GM21360 (cell line): Measurements from ENCODE around the gene PYROXD2.
A peak's percentile ranks its signal among the peaks of the same experiment; 100 is the strongest.

Experiments used
- ATAC-seq: cut with Tn5 transposase; IDR thresholded peaks from one replicate; pipeline ENCODE4 v1.9.1; 2021; ENCODE audit warnings: mild to moderate bottlenecking, moderate library complexity; ENCODE audit not compliant: unreplicated experiment

Gene PYROXD2

GRCh38 chr10:98435178-98435577, 20.2 kb upstream of the PYROXD2 start:
- no peak for ATAC-seq

- no peak for ATAC-seq
Observed at GRCh38 chr10:98433881-98434732, 19.1 kb upstream of the PYROXD2 start.

- ATAC-seq: no peak
Observed at GRCh38 chr10:98433371-98433770, 18.4 kb upstream of the PYROXD2 start.

- ATAC-seq: no peak
Observed at GRCh38 chr10:98432330-98432729, 17.3 kb upstream of the PYROXD2 start.

GRCh38 chr10:98431016-98431415, 16.0 kb upstream of the PYROXD2 start:
- no peak for ATAC-seq

- ATAC-seq: no peak
Observed at GRCh38 chr10:98430427-98430826, 15.4 kb upstream of the PYROXD2 start.

- no peak for ATAC-seq
Observed at GRCh38 chr10:98429320-98430072, 14.5 kb upstream of the PYROXD2 start.

- ATAC-seq: no peak
Observed at GRCh38 chr10:98427011-98427515, 12.1 kb upstream of the PYROXD2 start.

- peak; percentile 43 for ATAC-seq
Observed at GRCh38 chr10:98425511-98426352, 10.8 kb upstream of the PYROXD2 start.

- ATAC-seq: no peak
Observed at GRCh38 chr10:98424295-98425254, 9.6 kb upstream of the PYROXD2 start.

- no peak for ATAC-seq
Observed at GRCh38 chr10:98423691-98424120, 8.7 kb upstream of the PYROXD2 start.

GRCh38 chr10:98422182-98422581, 7.2 kb upstream of the PYROXD2 start:
- no peak for ATAC-seq

- ATAC-seq: no peak
Observed at GRCh38 chr10:98420786-98421185, 5.8 kb upstream of the PYROXD2 start.

- ATAC-seq: no peak
Observed at GRCh38 chr10:98419469-98420261, 4.7 kb upstream of the PYROXD2 start.

- no peak for ATAC-seq
Observed at GRCh38 chr10:98418665-98419468, 3.9 kb upstream of the PYROXD2 start.

GRCh38 chr10:98417973-98418664, 3.1 kb upstream of the PYROXD2 start:
- ATAC-seq: no peak

- no peak for ATAC-seq
Observed at GRCh38 chr10:98417481-98417959, 2.5 kb upstream of the PYROXD2 start.
